ENCODE measurements around the gene ELFN1.

ELFN1 gene

GRCh38 chr7:1721047-1721690 lies 51.1 kb downstream of the ELFN1 start:
- Histone ChIP-seq H3K36me3 (ENCODE audit: control insufficient read depth, insufficient read depth, low read length) (no peaks in the 10 kb centered on the region), H3K27me3 (ENCODE audit: control insufficient read depth, insufficient read depth, low read length) (peaks cover 2% of the 10 kb centered on the region), H3K9ac (no peak overlapping the region), H3K4me2 (ENCODE audit: low read length) (no peak overlapping the region), H3K9me3 (ENCODE audit: control insufficient read depth, low read length) (no peaks in the 10 kb centered on the region), H3K27ac (no peak overlapping the region), H3K79me2 (no peaks in the 10 kb centered on the region), H3K4me3 (ENCODE audit: low read depth, low read length) (no peak overlapping the region), H2AFZ (no peak overlapping the region), H3K4me1 (no peaks in the 10 kb centered on the region)
- no peak for TF ChIP-seq CTCF (IDR thresholded peaks at IDR 0.05)

GRCh38 chr7:1723254-1723653 lies 53.2 kb downstream of the ELFN1 start:
- Histone ChIP-seq H3K79me2 (no peaks in the 10 kb centered on the region), H3K4me2 (ENCODE audit: low read length) (no peak overlapping the region), H3K27me3 (ENCODE audit: control insufficient read depth, insufficient read depth, low read length) (peaks cover 2% of the 10 kb centered on the region), H2AFZ (no peak overlapping the region), H3K4me3 (ENCODE audit: low read depth, low read length) (no peak overlapping the region), H3K9me3 (ENCODE audit: control insufficient read depth, low read length) (no peaks in the 10 kb centered on the region), H3K36me3 (ENCODE audit: control insufficient read depth, insufficient read depth, low read length) (no peaks in the 10 kb centered on the region), H3K4me1 (no peaks in the 10 kb centered on the region), H3K27ac (no peak overlapping the region), H3K9ac (no peak overlapping the region)
- TF ChIP-seq CTCF (IDR thresholded peaks at IDR 0.05), result no peak

- no peaks in the 10 kb centered on the region for H3K79me2 ChIP-seq
- no peak overlapping the region for H2AFZ ChIP-seq
- H3K4me2 ChIP-seq (ENCODE audit: low read length), result no peak overlapping the region
- H3K36me3 ChIP-seq (ENCODE audit: control insufficient read depth, insufficient read depth, low read length), result no peaks in the 10 kb centered on the region
- H3K9me3 ChIP-seq (ENCODE audit: control insufficient read depth, low read length), result no peaks in the 10 kb centered on the region
- TF ChIP-seq CTCF (IDR thresholded peaks at IDR 0.05), result no peak
- no peak overlapping the region for H3K4me3 ChIP-seq (ENCODE audit: low read depth, low read length)
- H3K27ac ChIP-seq, result no peak overlapping the region
- H3K9ac ChIP-seq, result no peak overlapping the region
- peaks cover 2% of the 10 kb centered on the region for H3K27me3 ChIP-seq (ENCODE audit: control insufficient read depth, insufficient read depth, low read length)
- no peaks in the 10 kb centered on the region for H3K4me1 ChIP-seq
These were observed 54.2 kb downstream of the ELFN1 start for GRCh38 chr7:1724118-1724910.

GRCh38 chr7:1725199-1725690 lies 55.2 kb downstream of the ELFN1 start:
- Histone ChIP-seq H3K4me3 (ENCODE audit: low read depth, low read length) (no peak overlapping the region), H3K36me3 (ENCODE audit: control insufficient read depth, insufficient read depth, low read length) (no peaks in the 10 kb centered on the region)

More at GRCh38 chr7:1725199-1725690, 55.2 kb downstream of the ELFN1 start:
- Histone ChIP-seq H3K4me1 (no peaks in the 10 kb centered on the region), H3K79me2 (no peaks in the 10 kb centered on the region), H3K9ac (no peak overlapping the region), H3K27ac (no peak overlapping the region), H2AFZ (no peak overlapping the region), H3K4me2 (ENCODE audit: low read length) (no peak overlapping the region), H3K9me3 (ENCODE audit: control insufficient read depth, low read length) (no peaks in the 10 kb centered on the region), H3K27me3 (ENCODE audit: control insufficient read depth, insufficient read depth, low read length) (peaks cover 2% of the 10 kb centered on the region)
- TF ChIP-seq CTCF (IDR thresholded peaks at IDR 0.05), result no peak
